OCI-LY3 (cell line): ENCODE results near the gene NFATC3.

Experiments used
- H2AFZ ChIP-seq: fragments of 200-600, 300-600 bp; shearing (Covaris generic); 2 replicates; pipeline ENCODE4 v1.6.0; 2014; ENCODE audit warnings: antibody characterized with exemption, low read depth, low read length
- H3K27ac ChIP-seq: fragments of 200-600, 300-600 bp; sonication (generic); 2 replicates; pipeline ENCODE4 v1.5.1; 2014; ENCODE audit warnings: mild to moderate bottlenecking, low read length, moderate library complexity, mixed read lengths
- H3K27me3 ChIP-seq: fragments of 200-600, 300-600 bp; sonication (generic); 2 replicates; pipeline ENCODE4 v1.6.1; 2014; ENCODE audit warnings: low read depth, low read length, mixed read lengths
- H3K36me3 ChIP-seq: fragments of 200-600, 300-600 bp; sonication (generic); replicated peaks from 2 replicates; pipeline ENCODE3; 2014; ENCODE audit warnings: low read depth, low read length, mixed read lengths
- H3K4me1 ChIP-seq: fragments of 300-600, 200-600 bp; sonication (generic); 2 replicates; pipeline ENCODE4 v1.6.1; 2014; ENCODE audit warnings: low read length, mixed read lengths
- H3K4me2 ChIP-seq: fragments of 200-600, 300-600 bp; sonication (generic); 2 replicates; pipeline ENCODE4 v1.6.1; 2014; ENCODE audit warnings: low read length, mixed read lengths
- H3K4me3 ChIP-seq: fragments of 300-600, 200-600 bp; sonication (generic); 2 replicates; pipeline ENCODE4 v1.5.1; 2014; ENCODE audit warnings: antibody characterized with exemption, mild to moderate bottlenecking, low read length, moderate library complexity
- H3K79me2 ChIP-seq: fragments of 300-600, 200-600 bp; shearing (Covaris generic); 2 replicates; pipeline ENCODE4 v1.6.1; 2014; ENCODE audit warnings: mild to moderate bottlenecking, low read length, mixed read lengths
- H3K9ac ChIP-seq: fragments of 300-600, 200-600 bp; shearing (Covaris generic); 2 replicates; pipeline ENCODE4 v1.6.0; 2014; ENCODE audit warnings: mild to moderate bottlenecking, low read length, moderate library complexity
- H3K9me3 ChIP-seq: fragments of 200-600, 300-600 bp; shearing (Covaris generic); 2 replicates; pipeline ENCODE4 v1.6.1; 2014; ENCODE audit warnings: low read length, mixed read lengths; ENCODE audit not compliant: insufficient read depth
- H4K20me1 ChIP-seq: fragments of 200-600, 300-600 bp; sonication (generic); 2 replicates; pipeline ENCODE4 v1.6.1; 2016; ENCODE audit warnings: low read length, mixed read lengths; ENCODE audit not compliant: insufficient read depth
- CTCF ChIP-seq: fragments of 200-600, 300-600 bp; sonication (generic); IDR thresholded peaks from 2 replicates; pipeline ENCODE4 v1.5.1; 2014; ENCODE audit warnings: antibody characterized with exemption, low read length, low read depth
- EZH2phosphoT487 ChIP-seq: fragments of 200-600 bp; shearing (Covaris generic); IDR thresholded peaks from 2 replicates; pipeline ENCODE4 v1.6.1; 2018; ENCODE audit warnings: antibody characterized with exemption, mixed run types, low read depth

Gene NFATC3

GRCh38 chr16:68246121-68246520 is 161.0 kb downstream of the NFATC3 start:
- Histone ChIP-seq H3K27ac (no peak overlapping the region), H2AFZ (no peak overlapping the region), H3K4me2 (peak overlapping the region; percentile 88), H3K79me2 (no peaks in the 10 kb centered on the region), H3K9me3 (no peaks in the 10 kb centered on the region), H3K36me3 (no peaks in the 10 kb centered on the region), H3K4me1 (peaks cover 12% of the 10 kb centered on the region; the same call in 1 of the 2 replicates), H3K4me3 (peak overlapping the region; percentile 95; the same call in 1 of the 2 replicates), H3K9ac (no peak overlapping the region), H3K27me3 (no peaks in the 10 kb centered on the region), H4K20me1 (no peaks in the 10 kb centered on the region)
- TF ChIP-seq EZH2phosphoT487 (no peak), CTCF (no peak)

GRCh38 chr16:68246666-68247065 is 161.5 kb downstream of the NFATC3 start:
- peaks cover 12% of the 10 kb centered on the region; the same call in 1 of the 2 replicates for H3K4me1 ChIP-seq
- H3K4me2 ChIP-seq, result no peak overlapping the region

GRCh38 chr16:68247400-68247799 is 162.2 kb downstream of the NFATC3 start:
- Histone ChIP-seq H3K9me3 (no peaks in the 10 kb centered on the region), H2AFZ (no peak overlapping the region), H3K4me2 (no peak overlapping the region), H3K27ac (no peak overlapping the region), H3K36me3 (no peaks in the 10 kb centered on the region), H4K20me1 (no peaks in the 10 kb centered on the region), H3K9ac (no peak overlapping the region), H3K4me3 (no peak overlapping the region), H3K79me2 (no peaks in the 10 kb centered on the region), H3K4me1 (peaks cover 12% of the 10 kb centered on the region; the same call in 1 of the 2 replicates), H3K27me3 (no peaks in the 10 kb centered on the region)
- no peak for TF ChIP-seq EZH2phosphoT487
- no peak for TF ChIP-seq CTCF

More at GRCh38 chr16:68246666-68247065, 161.5 kb downstream of the NFATC3 start:
- no peak overlapping the region for H3K9ac ChIP-seq
- H2AFZ ChIP-seq, result no peak overlapping the region
- no peak overlapping the region for H3K4me3 ChIP-seq
- no peaks in the 10 kb centered on the region for H4K20me1 ChIP-seq
- no peak for TF ChIP-seq CTCF
- TF ChIP-seq EZH2phosphoT487, result no peak
- H3K27me3 ChIP-seq, result no peaks in the 10 kb centered on the region
- H3K36me3 ChIP-seq, result no peaks in the 10 kb centered on the region
- H3K79me2 ChIP-seq, result no peaks in the 10 kb centered on the region
- H3K27ac ChIP-seq, result no peak overlapping the region
- no peaks in the 10 kb centered on the region for H3K9me3 ChIP-seq

- no peak overlapping the region for H3K9ac ChIP-seq
- H2AFZ ChIP-seq, result no peak overlapping the region
- H4K20me1 ChIP-seq, result no peaks in the 10 kb centered on the region
- H3K79me2 ChIP-seq, result no peaks in the 10 kb centered on the region
- no peak overlapping the region for H3K4me3 ChIP-seq
- no peaks in the 10 kb centered on the region for H3K27me3 ChIP-seq
- TF ChIP-seq CTCF (no peak), EZH2phosphoT487 (no peak)
- H3K27ac ChIP-seq, result no peak overlapping the region
- no peak overlapping the region for H3K4me2 ChIP-seq
- peaks cover 12% of the 10 kb centered on the region; the same call in 1 of the 2 replicates for H3K4me1 ChIP-seq
- no peaks in the 10 kb centered on the region for H3K9me3 ChIP-seq
- H3K36me3 ChIP-seq, result no peaks in the 10 kb centered on the region
Observed at GRCh38 chr16:68247932-68248331, 162.8 kb downstream of the NFATC3 start.
